Measurements from ENCODE around the gene TRAM1L1. TPM values are rescaled to one million over a fixed set of nuclear protein-coding genes. Genes with fewer than 3 reads are reported as not detected.

TRAM1L1 gene
- polyA plus RNA-seq, 1 experiment: 5.2 TPM

- ChIA-PET POLR2A (no interaction called here), CTCF (interaction anchor here (1.1 kb wide), 1 partner anchor 23 kb away, joined by 3 read pairs; no protein-coding TSS in a partner anchor)
- Histone ChIP-seq H3K4me3 (ENCODE audit: low read depth, low read length) (no peak overlapping the region), H3K9me3 (ENCODE audit: control insufficient read depth, insufficient read depth, low read length) (no peaks in the 10 kb centered on the region), H3K27me3 (ENCODE audit: control insufficient read depth, insufficient read depth, low read length) (no peaks in the 10 kb centered on the region), H3K27ac (ENCODE audit: low read depth, low read length) (no peak overlapping the region)
- TF ChIP-seq CTCF (IDR thresholded peaks at IDR 0.05; ENCODE audit: low read depth, low read length): no peak
- DNase-seq (ENCODE audit: low read depth, low spot score): no peak
Measured at GRCh38 chr4:117077760-117078159, 7.6 kb downstream of the TRAM1L1 start.

- H3K9me3 ChIP-seq (ENCODE audit: control insufficient read depth, insufficient read depth, low read length): no peaks in the 10 kb centered on the region
- POLR2A ChIA-PET: no interaction called here
- CTCF ChIA-PET: no interaction called here
- no peak for TF ChIP-seq CTCF (IDR thresholded peaks at IDR 0.05; ENCODE audit: low read depth, low read length)
- H3K27ac ChIP-seq (ENCODE audit: low read depth, low read length): no peak overlapping the region
- H3K4me3 ChIP-seq (ENCODE audit: low read depth, low read length): no peak overlapping the region
- no peaks in the 10 kb centered on the region for H3K27me3 ChIP-seq (ENCODE audit: control insufficient read depth, insufficient read depth, low read length)
- DNase-seq (ENCODE audit: low read depth, low spot score): no peak
Measured at GRCh38 chr4:117068120-117068519, 17.3 kb downstream of the TRAM1L1 start.

- CTCF ChIA-PET: interaction anchor here (0.8 kb wide), 1 partner anchor 21 kb away, joined by 3 read pairs; the partner anchor contains the start of gene TRAM1L1
- Histone ChIP-seq H3K27ac (ENCODE audit: low read depth, low read length) (no peak overlapping the region), H3K27me3 (ENCODE audit: control insufficient read depth, insufficient read depth, low read length) (no peaks in the 10 kb centered on the region), H3K4me3 (ENCODE audit: low read depth, low read length) (no peak overlapping the region), H3K9me3 (ENCODE audit: control insufficient read depth, insufficient read depth, low read length) (no peaks in the 10 kb centered on the region)
- POLR2A ChIA-PET: no interaction called here
- TF ChIP-seq CTCF (IDR thresholded peaks at IDR 0.05; ENCODE audit: low read depth, low read length): no peak
- DNase-seq (ENCODE audit: low read depth, low spot score): no peak
Measured at GRCh38 chr4:117063961-117064696, 21.2 kb downstream of the TRAM1L1 start.

GRCh38 chr4:117042962-117043361, 42.4 kb downstream of the TRAM1L1 start:
- Histone ChIP-seq H3K27me3 (ENCODE audit: control insufficient read depth, insufficient read depth, low read length) (no peaks in the 10 kb centered on the region), H3K9me3 (ENCODE audit: control insufficient read depth, insufficient read depth, low read length) (no peaks in the 10 kb centered on the region), H3K27ac (ENCODE audit: low read depth, low read length) (no peak overlapping the region), H3K4me3 (ENCODE audit: low read depth, low read length) (no peak overlapping the region)
- CTCF ChIA-PET: no interaction called here
- no peak for TF ChIP-seq CTCF (IDR thresholded peaks at IDR 0.05; ENCODE audit: low read depth, low read length)
- DNase-seq (ENCODE audit: low read depth, low spot score): no peak
- POLR2A ChIA-PET: no interaction called here

All from AG04450 (cell line).